ENCODE results near the gene EPN2.

Gene EPN2

DNA sequence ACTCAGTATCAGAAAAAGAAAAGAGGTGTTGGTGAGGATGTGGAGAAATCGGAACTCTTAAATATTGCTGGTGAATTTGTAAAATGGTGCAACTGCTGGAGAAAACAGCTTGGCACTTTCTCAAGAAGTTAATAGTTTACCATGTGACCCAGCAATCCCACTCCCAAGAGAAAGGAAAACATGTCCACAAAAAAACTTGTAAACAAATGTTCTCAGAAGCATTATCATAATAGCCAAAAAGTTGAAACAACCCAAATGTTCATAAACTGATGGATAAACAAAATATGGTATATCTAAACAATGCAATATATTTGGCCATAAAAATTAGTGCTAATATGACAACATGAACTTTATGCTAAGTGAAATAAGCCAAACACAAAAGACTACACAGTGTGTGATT, 138.6 kb downstream of the EPN2 start:
- Mint-ChIP-seq H3K4me3 (peak overlapping the region in 1 of 2 donors; percentile 27), H3K36me3 (ENCODE audit: insufficient read depth) (peaks cover 14% of the 10 kb centered on the region), H3K27ac (no peak overlapping the region)

GRCh38 chr17:19376811-19377210, 139.6 kb downstream of the EPN2 start:
- DNase-seq (no peak), ATAC-seq (replicated peaks) (no peak)
- H3K36me3 Mint-ChIP-seq (ENCODE audit: insufficient read depth) = peaks cover 20% of the 10 kb centered on the region
- H3K4me1 Mint-ChIP-seq (ENCODE audit: low read depth in 2 of 2) = peaks cover 21 to 26% of the 10 kb centered on the region in 2 donors
- peak overlapping the region; percentile 93 to 99 for H3K4me3 Mint-ChIP-seq
- H3K9me3 Mint-ChIP-seq = no peaks in the 10 kb centered on the region
- no peaks in the 10 kb centered on the region for H3K27me3 Mint-ChIP-seq
- H3K27ac Mint-ChIP-seq = peak overlapping the region; percentile 78 to 98

More for the DNA sequence above, 138.6 kb downstream of the EPN2 start:
- DNase-seq (no peak), ATAC-seq (replicated peaks) (no peak)
- Mint-ChIP-seq H3K4me1 (ENCODE audit: low read depth in 2 of 2) (peaks cover 31 to 36% of the 10 kb centered on the region in 2 donors), H3K9me3 (no peaks in the 10 kb centered on the region), H3K27me3 (no peaks in the 10 kb centered on the region)

- no peaks in the 10 kb centered on the region for H3K9me3 Mint-ChIP-seq
- H3K27ac Mint-ChIP-seq = peak overlapping the region; percentile 78 to 98
- peak overlapping the region; percentile 93 to 99 for H3K4me3 Mint-ChIP-seq
- peaks cover 20% of the 10 kb centered on the region for H3K36me3 Mint-ChIP-seq (ENCODE audit: insufficient read depth)
- DNase-seq = peak; percentile 89 to 92 (median 91)
- ATAC-seq (replicated peaks) = peak; percentile 86
- peaks cover 13 to 20% of the 10 kb centered on the region in 2 donors for H3K4me1 Mint-ChIP-seq (ENCODE audit: low read depth in 2 of 2)
- no peaks in the 10 kb centered on the region for H3K27me3 Mint-ChIP-seq
These were observed 140.6 kb downstream of the EPN2 start for GRCh38 chr17:19377602-19378415.

GRCh38 chr17:19378416-19379360, 141.5 kb downstream of the EPN2 start, which contains the start of gene MAPK7:
TSS of gene MAPK7 (plus strand) at chr17:19378498. CDS start at chr17:19378901, 403 bp downstream.
- Mint-ChIP-seq H3K9me3 (no peaks in the 10 kb centered on the region), H3K4me3 (peak within 1 kb of the TSS; percentile 93 to 99), H3K27me3 (no peaks in the 10 kb centered on the region), H3K27ac (peak within 1 kb of the TSS; percentile 78 to 98), H3K36me3 (ENCODE audit: insufficient read depth) (peaks cover 23% of the 10 kb centered on the region), H3K4me1 (ENCODE audit: low read depth in 2 of 2) (peaks cover 13 to 20% of the 10 kb centered on the region in 2 donors)
- DNase-seq (no peak), ATAC-seq (replicated peaks) (no peak)

GRCh38 chr17:19379361-19380065, 142.3 kb downstream of the EPN2 start:
- Mint-ChIP-seq H3K4me3 (peak overlapping the region; percentile 93 to 99), H3K27ac (peak overlapping the region; percentile 69 to 98), H3K9me3 (no peaks in the 10 kb centered on the region), H3K27me3 (no peaks in the 10 kb centered on the region), H3K36me3 (ENCODE audit: insufficient read depth) (peaks cover 27% of the 10 kb centered on the region), H3K4me1 (ENCODE audit: low read depth in 2 of 2) (peaks cover 18 to 25% of the 10 kb centered on the region in 2 donors)
- no peak for DNase-seq
- ATAC-seq (replicated peaks) = no peak

DNA sequence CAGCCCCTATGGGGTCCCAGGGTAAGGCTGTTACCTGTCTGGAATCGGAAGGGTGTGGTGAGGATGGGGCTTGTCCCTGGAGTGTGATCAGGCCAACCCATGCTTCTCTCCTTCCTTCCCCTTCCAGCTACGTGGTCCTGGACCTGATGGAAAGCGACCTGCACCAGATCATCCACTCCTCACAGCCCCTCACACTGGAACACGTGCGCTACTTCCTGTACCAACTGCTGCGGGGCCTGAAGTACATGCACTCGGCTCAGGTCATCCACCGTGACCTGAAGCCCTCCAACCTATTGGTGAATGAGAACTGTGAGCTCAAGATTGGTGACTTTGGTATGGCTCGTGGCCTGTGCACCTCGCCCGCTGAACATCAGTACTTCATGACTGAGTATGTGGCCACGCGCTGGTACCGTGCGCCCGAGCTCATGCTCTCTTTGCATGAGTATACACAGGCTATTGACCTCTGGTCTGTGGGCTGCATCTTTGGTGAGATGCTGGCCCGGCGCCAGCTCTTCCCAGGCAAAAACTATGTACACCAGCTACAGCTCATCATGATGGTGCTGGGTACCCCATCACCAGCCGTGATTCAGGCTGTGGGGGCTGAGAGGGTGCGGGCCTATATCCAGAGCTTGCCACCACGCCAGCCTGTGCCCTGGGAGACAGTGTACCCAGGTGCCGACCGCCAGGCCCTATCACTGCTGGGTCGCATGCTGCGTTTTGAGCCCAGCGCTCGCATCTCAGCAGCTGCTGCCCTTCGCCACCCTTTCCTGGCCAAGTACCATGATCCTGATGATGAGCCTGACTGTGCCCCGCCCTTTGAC, 143.5 kb downstream of the EPN2 start:
- no peak for ATAC-seq (replicated peaks)
- no peaks in the 10 kb centered on the region for H3K9me3 Mint-ChIP-seq
- H3K27ac Mint-ChIP-seq = no peak overlapping the region

GRCh38 chr17:19381361-19381740, 144.2 kb downstream of the EPN2 start:
- no peak overlapping the region for H3K4me3 Mint-ChIP-seq

More for the DNA sequence above, 143.5 kb downstream of the EPN2 start:
- Mint-ChIP-seq H3K36me3 (ENCODE audit: insufficient read depth) (peaks cover 27% of the 10 kb centered on the region), H3K4me1 (ENCODE audit: low read depth in 2 of 2) (peaks cover 21 to 25% of the 10 kb centered on the region in 2 donors), H3K27me3 (no peaks in the 10 kb centered on the region), H3K4me3 (no peak overlapping the region)
- no peak for DNase-seq

DNA sequence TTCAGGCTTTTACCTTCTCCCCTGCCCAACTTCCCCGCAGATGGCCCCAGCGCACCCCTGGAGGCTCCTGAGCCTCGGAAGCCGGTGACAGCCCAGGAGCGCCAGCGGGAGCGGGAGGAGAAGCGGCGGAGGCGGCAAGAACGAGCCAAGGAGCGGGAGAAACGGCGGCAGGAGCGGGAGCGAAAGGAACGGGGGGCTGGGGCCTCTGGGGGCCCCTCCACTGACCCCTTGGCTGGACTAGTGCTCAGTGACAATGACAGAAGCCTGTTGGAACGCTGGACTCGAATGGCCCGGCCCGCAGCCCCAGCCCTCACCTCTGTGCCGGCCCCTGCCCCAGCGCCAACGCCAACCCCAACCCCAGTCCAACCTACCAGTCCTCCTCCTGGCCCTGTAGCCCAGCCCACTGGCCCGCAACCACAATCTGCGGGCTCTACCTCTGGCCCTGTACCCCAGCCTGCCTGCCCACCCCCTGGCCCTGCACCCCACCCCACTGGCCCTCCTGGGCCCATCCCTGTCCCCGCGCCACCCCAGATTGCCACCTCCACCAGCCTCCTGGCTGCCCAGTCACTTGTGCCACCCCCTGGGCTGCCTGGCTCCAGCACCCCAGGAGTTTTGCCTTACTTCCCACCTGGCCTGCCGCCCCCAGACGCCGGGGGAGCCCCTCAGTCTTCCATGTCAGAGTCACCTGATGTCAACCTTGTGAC, 144.7 kb downstream of the EPN2 start:
- H3K4me1 Mint-ChIP-seq (ENCODE audit: low read depth in 2 of 2) = peaks cover 15 to 24% of the 10 kb centered on the region in 2 donors
- no peak overlapping the region for H3K4me3 Mint-ChIP-seq

More at GRCh38 chr17:19381361-19381740, 144.2 kb downstream of the EPN2 start:
- ATAC-seq (replicated peaks) = no peak
- Mint-ChIP-seq H3K27me3 (no peaks in the 10 kb centered on the region), H3K36me3 (ENCODE audit: insufficient read depth) (peaks cover 27% of the 10 kb centered on the region), H3K4me1 (ENCODE audit: low read depth in 2 of 2) (peaks cover 17 to 24% of the 10 kb centered on the region in 2 donors), H3K27ac (no peak overlapping the region), H3K9me3 (no peaks in the 10 kb centered on the region)
- no peak for DNase-seq

DNA sequence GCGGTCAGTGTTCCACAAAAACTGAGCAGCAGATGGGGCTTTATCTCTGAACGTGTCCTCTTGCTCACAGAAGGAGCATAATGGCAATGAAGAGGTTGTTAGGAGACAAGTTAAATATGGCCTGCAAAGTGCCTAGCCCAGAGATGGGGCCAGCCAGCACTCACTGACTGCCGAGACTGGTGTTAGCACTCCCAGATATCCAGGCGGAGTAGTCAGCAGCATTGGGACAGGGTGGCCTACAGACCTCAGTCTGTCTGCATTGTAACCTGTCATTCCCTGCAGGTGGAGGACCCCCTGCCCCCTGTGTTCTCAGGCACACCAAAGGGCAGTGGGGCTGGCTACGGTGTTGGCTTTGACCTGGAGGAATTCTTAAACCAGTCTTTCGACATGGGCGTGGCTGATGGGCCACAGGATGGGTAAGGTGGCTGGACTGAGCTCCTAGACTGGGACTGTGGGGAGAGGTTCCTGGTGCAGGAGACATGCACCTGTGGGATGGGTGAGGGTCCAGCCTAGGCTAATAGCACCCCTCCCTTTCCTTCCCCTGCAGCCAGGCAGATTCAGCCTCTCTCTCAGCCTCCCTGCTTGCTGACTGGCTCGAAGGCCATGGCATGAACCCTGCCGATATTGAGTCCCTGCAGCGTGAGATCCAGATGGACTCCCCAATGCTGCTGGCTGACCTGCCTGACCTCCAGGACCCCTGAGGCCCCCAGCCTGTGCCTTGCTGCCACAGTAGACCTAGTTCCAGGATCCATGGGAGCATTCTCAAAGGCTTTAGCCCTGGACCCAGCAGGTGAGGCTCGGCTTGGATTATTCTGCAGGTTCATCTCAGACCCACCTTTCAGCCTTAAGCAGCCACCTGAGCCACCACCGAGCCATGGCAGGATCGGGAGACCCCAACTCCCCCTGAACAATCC, 145.6 kb downstream of the EPN2 start:
- Mint-ChIP-seq H3K4me3 (no peak overlapping the region), H3K27ac (peak overlapping the region in 1 of 2 donors; percentile 35), H3K27me3 (no peaks in the 10 kb centered on the region), H3K4me1 (ENCODE audit: low read depth in 2 of 2) (peaks cover 12 to 21% of the 10 kb centered on the region in 2 donors), H3K36me3 (ENCODE audit: insufficient read depth) (peaks cover 17% of the 10 kb centered on the region), H3K9me3 (no peaks in the 10 kb centered on the region)
- ATAC-seq (replicated peaks) (no peak), DNase-seq (no peak)

More for the DNA sequence above, 144.7 kb downstream of the EPN2 start:
- Mint-ChIP-seq H3K27me3 (no peaks in the 10 kb centered on the region), H3K9me3 (no peaks in the 10 kb centered on the region), H3K27ac (no peak overlapping the region), H3K36me3 (ENCODE audit: insufficient read depth) (peaks cover 26% of the 10 kb centered on the region)
- no peak for DNase-seq
- ATAC-seq (replicated peaks) = no peak

DNA sequence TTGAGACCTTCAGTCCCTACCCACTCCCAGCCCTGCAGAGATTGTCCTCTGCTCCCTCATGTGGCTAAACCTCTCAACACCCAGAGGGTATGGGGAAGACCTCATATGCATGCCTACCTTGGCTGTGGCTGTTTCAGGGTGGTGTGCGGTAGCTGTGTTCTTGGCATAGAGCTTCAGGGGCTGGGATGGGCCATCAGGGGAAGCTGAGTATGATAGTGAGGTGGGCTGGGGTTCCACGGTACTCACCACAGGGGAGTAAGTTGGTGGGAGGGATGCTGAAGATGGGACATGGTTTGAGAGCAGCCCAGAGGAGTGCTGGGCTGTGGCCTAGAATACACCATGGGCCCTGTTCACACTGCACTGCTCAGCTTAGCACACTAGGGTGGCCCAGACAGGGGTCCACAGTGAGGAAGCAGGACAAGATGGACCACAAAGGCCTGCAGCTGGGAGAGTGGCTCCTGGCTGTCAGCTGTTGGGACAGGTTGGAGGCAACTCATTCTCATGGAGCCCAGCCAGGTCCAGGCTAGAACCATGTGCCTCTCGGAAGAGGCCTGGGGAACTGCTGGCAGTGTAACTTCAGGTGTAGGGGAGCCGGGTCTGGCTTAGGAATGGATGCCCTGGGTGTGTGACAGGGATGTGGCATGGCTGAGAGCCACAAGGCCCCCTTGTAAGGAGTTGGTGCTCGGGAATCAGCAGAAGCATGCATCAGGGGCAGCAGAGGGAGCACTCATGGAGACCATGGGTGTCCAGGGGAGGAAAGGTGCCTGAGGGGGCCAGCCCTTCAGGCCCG, 146.7 kb downstream of the EPN2 start:
- Mint-ChIP-seq H3K36me3 (ENCODE audit: insufficient read depth) (peaks cover 13% of the 10 kb centered on the region), H3K4me1 (ENCODE audit: low read depth in 2 of 2) (peaks cover 12 to 20% of the 10 kb centered on the region in 2 donors), H3K4me3 (no peak overlapping the region), H3K27ac (peak overlapping the region; percentile 35 to 78), H3K27me3 (no peaks in the 10 kb centered on the region), H3K9me3 (no peaks in the 10 kb centered on the region)
- no peak for DNase-seq
- ATAC-seq (replicated peaks) = no peak

Data from effector memory CD8-positive, alpha-beta T cell (primary cell).